PC-9 (cell line): ENCODE data around the gene LDB1. TPM values are rescaled to one million over a fixed set of nuclear protein-coding genes. Genes with fewer than 3 reads are reported as not detected.

Experiments
- Bru-seq: library from RNA; stranded (reverse); fragments of 400-500 nt; gene quantifications from one replicate; lab custom pipeline; 2021; lab: Mats Ljungman, UMichigan
- BruChase-seq, 2 experiments: library from RNA; stranded (reverse); fragments of 400-500 nt; gene quantifications; one replicate each; lab custom pipeline; 2021; lab: Mats Ljungman, UMichigan
- BruUV-seq: library from RNA; stranded (reverse); fragments of 400-500 nt; replicated peaks from 2 replicates; lab custom pipeline; 2021; lab: Mats Ljungman, UMichigan
- CTCF ChIA-PET: fragments of 300-600 bp; sonication (Branson Sonifier 250); formaldehyde crosslinking; loops from one replicate; lab custom pipeline; 2022; ENCODE audit warnings: antibody characterized with exemption; lab: Charles Lee
- POLR2A ChIA-PET: fragments of 300-600 bp; sonication (Branson Sonifier 250); formaldehyde crosslinking; loops from one replicate; lab custom pipeline; 2022; ENCODE audit warnings: antibody characterized with exemption; ENCODE audit not compliant: unreplicated experiment; lab: Charles Lee
- DNase-seq, 2 experiments: peaks; one replicate each; pipeline versions ENCODE4 v3.0.0 to v3.0.0-alpha.2; 2015 to 2022; ENCODE audit warnings: mixed read lengths in 1 of 2
- H2AFZ ChIP-seq: fragments of 200-600 bp; sonication (generic); 2 replicates; pipeline ENCODE4 v1.8.1; 2017; ENCODE audit warnings: antibody characterized with exemption
- H3F3A ChIP-seq: fragments of 200-600 bp; sonication (generic); 2 replicates; pipeline ENCODE4 v1.8.1; 2017; ENCODE audit warnings: antibody characterized with exemption, mild to moderate bottlenecking, low read depth; ENCODE audit not compliant: insufficient read depth
- H3K27ac ChIP-seq: fragments of 200-600 bp; sonication (generic); 2 replicates; pipeline ENCODE4 v1.6.1; 2016; ENCODE audit warnings: mixed run types
- H3K27me3 ChIP-seq: fragments of 200-600 bp; sonication (generic); 2 replicates; pipeline ENCODE4 v1.6.1; 2016; ENCODE audit warnings: low read depth, mixed run types; ENCODE audit not compliant: insufficient read depth
- H3K36me3 ChIP-seq: fragments of 200-600 bp; sonication (generic); 2 replicates; pipeline ENCODE4 v1.6.1; 2016; ENCODE audit warnings: low read depth, mixed run types
- H3K4me1 ChIP-seq: fragments of 200-600 bp; sonication (generic); replicated peaks from 2 replicates; pipeline ENCODE4 v1.6.1; 2016; ENCODE audit warnings: mixed run types; ENCODE audit not compliant: insufficient read depth
- H3K4me2 ChIP-seq: fragments of 200-600 bp; sonication (generic); 2 replicates; pipeline ENCODE4 v1.6.1; 2017; ENCODE audit warnings: mixed run types
- H3K4me3 ChIP-seq: fragments of 200-600 bp; sonication (generic); 2 replicates; pipeline ENCODE4 v1.6.1; 2016; ENCODE audit warnings: mixed run types
- H3K79me2 ChIP-seq: fragments of 200-600 bp; sonication (generic); 2 replicates; pipeline ENCODE4 v1.6.1; 2017; ENCODE audit warnings: low read depth, mixed run types
- H3K9me2 ChIP-seq: fragments of 200-600 bp; sonication (generic); 2 replicates; pipeline ENCODE4 v1.8.1; 2017; ENCODE audit warnings: mild to moderate bottlenecking; ENCODE audit not compliant: insufficient read depth
- H3K9me3 ChIP-seq: fragments of 200-600 bp; sonication (generic); 2 replicates; pipeline ENCODE4 v1.8.1; 2016; ENCODE audit warnings: low read depth; ENCODE audit not compliant: insufficient read depth
- H4K20me1 ChIP-seq: fragments of 200-600 bp; sonication (generic); 2 replicates; pipeline ENCODE4 v1.8.1; 2017; ENCODE audit not compliant: insufficient read depth
- EZH2 ChIP-seq: fragments of 200-600 bp; sonication (generic); IDR thresholded peaks from 2 replicates; pipeline ENCODE4 v1.8.0; 2017; ENCODE audit warnings: antibody characterized with exemption, low read depth
- intact Hi-C: fragments of 100-400 bp; cut with micrococcal nuclease; formaldehyde crosslinking; loops from one replicate; pipeline ENCODE4 v1.10.0; 2022; ENCODE audit not compliant: unreplicated experiment
- long read RNA-seq: library from polyadenylated mRNA; stranded (forward); transcript quantifications from one replicate; pipeline ENCODE4 v2.0.0, GENCODE V29; 2022
- total RNA-seq: library from RNA; stranded (reverse); gene quantifications from 2 replicates; pipeline ENCODE4 v1.2.3, GENCODE V29; 2021
- TF ChIP-seq, protein P1 (sequence below): fragments of 200-600 bp; sonication (generic); conservative IDR thresholded peaks from 2 replicates; pipeline ENCODE4 v1.6.1; 2017; ENCODE audit warnings: mixed run types, antibody characterized with exemption, mild to moderate bottlenecking, moderate library complexity

The LDB1 gene, protein sequence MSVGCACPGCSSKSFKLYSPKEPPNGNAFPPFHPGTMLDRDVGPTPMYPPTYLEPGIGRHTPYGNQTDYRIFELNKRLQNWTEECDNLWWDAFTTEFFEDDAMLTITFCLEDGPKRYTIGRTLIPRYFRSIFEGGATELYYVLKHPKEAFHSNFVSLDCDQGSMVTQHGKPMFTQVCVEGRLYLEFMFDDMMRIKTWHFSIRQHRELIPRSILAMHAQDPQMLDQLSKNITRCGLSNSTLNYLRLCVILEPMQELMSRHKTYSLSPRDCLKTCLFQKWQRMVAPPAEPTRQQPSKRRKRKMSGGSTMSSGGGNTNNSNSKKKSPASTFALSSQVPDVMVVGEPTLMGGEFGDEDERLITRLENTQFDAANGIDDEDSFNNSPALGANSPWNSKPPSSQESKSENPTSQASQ
- total RNA-seq (31.2 and 38.5 TPM in 2 replicates), Bru-seq, nascent RNA (percentile 55 among the genes with signal in this experiment), BruChase-seq, experiment 1, labeled RNA remaining after a 2-hour chase (percentile 71 among the genes with signal in this experiment), BruChase-seq, experiment 2, labeled RNA remaining after a 6-hour chase (percentile 78 among the genes with signal in this experiment)
- long read RNA-seq, transcript LDB1-202 (11 exons, 2,089 nt) = major isoform, 5 of 30 reads
- long read RNA-seq, partial matches to known transcripts = 9 of 30 reads
- long read RNA-seq, other reads (novel, unspliced or antisense) = 16 of 30 reads

DNA sequence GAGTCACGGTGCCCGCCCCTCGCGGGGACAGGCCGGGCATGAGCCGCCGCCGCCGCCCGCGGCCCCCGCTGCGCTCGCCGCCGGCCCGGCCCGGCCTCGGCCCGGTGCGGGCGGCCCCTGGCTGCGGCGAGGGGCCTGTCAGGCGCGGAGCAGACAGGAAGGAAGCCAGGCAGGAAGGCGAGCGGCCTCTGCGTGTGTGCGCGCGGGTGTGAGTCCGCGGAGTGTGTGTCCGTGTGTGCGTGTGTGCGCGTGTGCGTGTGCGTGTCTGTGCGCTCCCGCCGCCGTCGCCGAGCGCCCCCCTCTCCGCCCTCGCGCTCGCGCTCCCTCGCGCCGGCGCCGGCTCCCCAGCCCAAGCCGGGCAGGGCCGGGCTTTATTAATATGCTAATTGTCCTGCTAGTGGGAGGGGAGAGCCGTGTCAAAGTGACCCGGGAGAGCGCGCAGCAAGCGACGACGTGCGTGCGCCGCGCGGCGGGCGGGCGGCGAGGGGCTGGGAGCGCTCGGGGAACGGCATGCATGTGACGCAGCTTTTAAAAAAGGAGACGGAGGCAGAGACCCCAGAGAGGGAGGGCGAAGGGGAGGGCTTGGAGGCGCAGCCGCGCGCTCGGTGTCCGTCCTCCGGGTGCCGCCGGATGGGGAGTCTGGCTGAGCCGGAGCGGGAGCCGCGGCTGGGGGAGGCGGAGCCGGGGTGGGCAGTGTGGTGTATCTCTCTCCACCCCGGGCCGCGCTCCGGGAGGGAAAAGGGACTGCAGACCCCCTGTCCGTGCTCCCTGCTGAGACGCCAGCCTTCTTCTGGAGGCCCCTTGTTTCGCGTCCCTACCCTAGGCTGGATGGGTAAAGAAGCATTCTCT lies at the start of gene LDB1:
TSS of gene LDB1 (minus strand) at position 227 of the 849 bp plus-strand sequence. CDS start 258 bp downstream, outside the sequence.
- Histone ChIP-seq H3K4me1 (no peaks in the 10 kb centered on the region; the same call in none of the 2 replicates), H3K9me3 (no peaks in the 10 kb centered on the region), H3K27me3 (no peaks in the 10 kb centered on the region), H3K9me2 (no peaks in the 10 kb centered on the region), H3K4me3 (peak within 1 kb of the TSS; percentile 74), H2AFZ (peak within 1 kb of the TSS; percentile 82), H3K36me3 (no peaks in the 10 kb centered on the region), H3K27ac (no peak within 1 kb of the TSS), H3F3A (no peaks in the 10 kb centered on the region), H3K79me2 (no peaks in the 10 kb centered on the region), H4K20me1 (no peaks in the 10 kb centered on the region), H3K4me2 (peak within 1 kb of the TSS; percentile 85)
- POLR2A ChIA-PET = interaction anchor here (0.7 kb wide), 1 partner anchor 484 kb away, joined by 3 read pairs; no protein-coding TSS in a partner anchor
- no TSS peak for BruUV-seq
- DNase-seq = peak; percentile 43 to 60
- TF ChIP-seq, protein P1, sequence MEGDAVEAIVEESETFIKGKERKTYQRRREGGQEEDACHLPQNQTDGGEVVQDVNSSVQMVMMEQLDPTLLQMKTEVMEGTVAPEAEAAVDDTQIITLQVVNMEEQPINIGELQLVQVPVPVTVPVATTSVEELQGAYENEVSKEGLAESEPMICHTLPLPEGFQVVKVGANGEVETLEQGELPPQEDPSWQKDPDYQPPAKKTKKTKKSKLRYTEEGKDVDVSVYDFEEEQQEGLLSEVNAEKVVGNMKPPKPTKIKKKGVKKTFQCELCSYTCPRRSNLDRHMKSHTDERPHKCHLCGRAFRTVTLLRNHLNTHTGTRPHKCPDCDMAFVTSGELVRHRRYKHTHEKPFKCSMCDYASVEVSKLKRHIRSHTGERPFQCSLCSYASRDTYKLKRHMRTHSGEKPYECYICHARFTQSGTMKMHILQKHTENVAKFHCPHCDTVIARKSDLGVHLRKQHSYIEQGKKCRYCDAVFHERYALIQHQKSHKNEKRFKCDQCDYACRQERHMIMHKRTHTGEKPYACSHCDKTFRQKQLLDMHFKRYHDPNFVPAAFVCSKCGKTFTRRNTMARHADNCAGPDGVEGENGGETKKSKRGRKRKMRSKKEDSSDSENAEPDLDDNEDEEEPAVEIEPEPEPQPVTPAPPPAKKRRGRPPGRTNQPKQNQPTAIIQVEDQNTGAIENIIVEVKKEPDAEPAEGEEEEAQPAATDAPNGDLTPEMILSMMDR = no peak
- TF ChIP-seq EZH2 = no peak
- intact Hi-C loops = no loop called here
- CTCF ChIA-PET = no interaction called here

DNA sequence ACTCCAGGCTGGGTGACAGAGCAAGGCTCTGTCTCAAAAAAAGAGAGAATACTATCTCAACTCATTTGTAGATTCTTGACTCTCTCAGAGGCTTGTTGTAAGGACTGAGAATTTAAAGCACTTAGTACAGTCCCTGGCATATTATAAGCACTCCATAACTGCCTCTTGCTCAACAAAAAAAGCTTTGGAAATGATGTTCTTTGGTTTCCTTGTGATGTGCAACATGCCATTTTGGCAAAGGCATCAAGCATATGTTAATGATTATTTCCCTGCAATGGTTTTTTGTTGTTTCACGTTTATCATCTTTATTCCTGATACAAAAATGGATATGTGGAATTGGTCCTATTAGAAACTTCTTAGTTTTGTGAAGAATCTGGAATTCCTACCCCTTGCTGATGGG lies 47.7 kb upstream of the LDB1 start:
- Histone ChIP-seq H3K4me3 (no peak overlapping the region), H4K20me1 (no peaks in the 10 kb centered on the region), H3F3A (peaks cover 13% of the 10 kb centered on the region; the same call in 1 of the 2 replicates), H3K4me2 (no peak overlapping the region), H3K27me3 (no peaks in the 10 kb centered on the region), H3K36me3 (peaks cover 6% of the 10 kb centered on the region; the same call in 1 of the 2 replicates), H3K4me1 (no peaks in the 10 kb centered on the region), H3K27ac (no peak overlapping the region), H2AFZ (no peak overlapping the region), H3K9me3 (no peaks in the 10 kb centered on the region), H3K9me2 (no peaks in the 10 kb centered on the region), H3K79me2 (no peaks in the 10 kb centered on the region)
- no peak for TF ChIP-seq EZH2
- TF ChIP-seq, protein P1 = no peak
- intact Hi-C loops = loop anchor here (2.0 to 10.0 kb wide), 4 partner anchors 63 to 417 kb away; no protein-coding TSS in a partner anchor
- BruUV-seq = no TSS peak
- ChIA-PET CTCF (no interaction called here), POLR2A (no interaction called here)
- DNase-seq = no peak
